Measurements from ENCODE around the gene NHP2.

GRCh38 chr5:178142642-178143041 is 11.0 kb downstream of the NHP2 start:
- no peak for TF ChIP-seq CTCF (IDR thresholded peaks at IDR 0.05)
- TF ChIP-seq POLR2A (IDR thresholded peaks at IDR 0.05), result no peak

All from Peyer's patch (tissue), 4 donors.